Central memory CD4-positive, alpha-beta T cell (primary cell): Measurements from ENCODE around the gene MAML3.

ENCODE experiments used
- DNase-seq: peaks from one replicate; pipeline ENCODE4 v3.0.0; 2022

MAML3 gene

DNA sequence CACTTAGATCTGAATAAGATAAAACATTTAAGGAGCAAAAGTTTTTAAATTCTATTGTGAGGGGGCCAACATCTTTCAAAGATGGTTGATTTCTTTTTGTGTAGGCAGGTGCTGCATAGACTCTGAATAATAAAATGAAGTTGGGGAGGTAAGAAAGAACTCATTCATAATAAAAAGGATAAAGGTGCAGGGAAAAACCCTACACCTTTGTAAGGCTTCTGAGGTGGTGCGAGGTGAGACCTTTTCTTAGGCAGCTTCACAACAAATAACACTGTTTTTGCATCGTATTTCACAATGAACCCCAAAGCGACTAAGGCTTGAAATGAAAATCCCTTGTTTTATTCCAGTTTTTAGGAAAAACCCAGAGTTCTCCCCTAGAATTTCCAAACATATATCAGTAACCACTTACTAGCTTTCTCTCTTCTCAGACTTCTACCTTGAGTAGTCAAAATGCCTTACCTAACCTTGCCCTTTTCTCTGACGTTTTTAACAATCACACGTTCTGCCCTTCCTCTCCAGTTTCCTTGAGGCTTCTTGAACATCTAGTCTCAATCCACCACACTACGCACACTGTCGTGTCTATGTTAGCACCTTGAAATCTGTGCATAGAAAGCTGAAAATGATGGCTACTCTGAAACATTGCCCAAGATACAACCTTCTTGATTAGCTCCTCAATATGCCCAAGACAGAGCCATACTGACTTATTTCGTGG, 30.2 kb downstream of the MAML3 start:
- DNase-seq, result no peak

GRCh38 chr4:140122891-140123290, 31.1 kb downstream of the MAML3 start:
- DNase-seq, result no peak

GRCh38 chr4:140121646-140122045, 32.3 kb downstream of the MAML3 start:
- DNase-seq, result no peak

- DNase-seq, result no peak
Measured at GRCh38 chr4:140118931-140119640, 34.9 kb downstream of the MAML3 start.

- no peak for DNase-seq
Measured at GRCh38 chr4:140117947-140118346, 36.0 kb downstream of the MAML3 start.

GRCh38 chr4:140116442-140117104, 37.4 kb downstream of the MAML3 start:
- no peak for DNase-seq

- DNase-seq, result no peak
Measured at GRCh38 chr4:140115140-140115539, 38.8 kb downstream of the MAML3 start.

GRCh38 chr4:140113653-140114052, 40.3 kb downstream of the MAML3 start:
- no peak for DNase-seq

DNA sequence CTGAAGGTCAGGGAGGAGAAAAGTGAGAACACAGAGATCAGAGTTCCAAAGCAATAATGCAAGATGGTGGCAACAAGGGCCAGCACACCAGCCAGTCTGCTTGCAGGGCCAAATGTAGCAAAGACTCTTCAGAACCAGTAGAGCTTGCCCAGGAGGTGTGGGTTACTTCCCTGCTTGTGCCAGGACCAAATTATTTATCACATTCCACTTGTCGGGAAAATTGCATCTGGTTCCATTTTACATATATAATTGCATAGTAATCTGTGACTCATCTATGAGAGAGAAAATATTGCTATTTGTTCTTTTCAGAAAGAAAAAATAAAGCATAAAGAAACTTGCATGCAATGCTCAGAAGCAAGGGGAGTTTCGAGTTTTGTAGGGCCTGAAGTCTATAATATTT, 41.4 kb downstream of the MAML3 start:
- DNase-seq, result no peak

DNA sequence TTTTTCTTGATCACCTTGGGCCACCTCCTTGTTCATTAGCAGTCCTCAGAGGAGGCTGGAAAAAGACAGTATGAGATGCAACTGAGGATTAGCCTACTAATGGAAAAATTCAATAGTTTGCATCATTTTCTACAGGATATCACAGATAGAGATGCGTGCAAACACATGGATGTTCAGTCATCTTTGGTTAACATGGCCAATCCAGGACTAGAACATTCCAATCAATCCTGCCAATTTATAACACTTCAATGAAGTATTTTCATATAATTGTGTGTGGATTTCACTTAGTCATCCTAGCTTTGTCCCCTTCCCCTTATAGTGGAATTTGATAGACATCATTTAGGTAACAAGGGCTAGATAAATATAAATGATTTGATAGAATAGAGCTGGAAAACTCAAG, 42.7 kb downstream of the MAML3 start:
- DNase-seq, result no peak

GRCh38 chr4:140110542-140111215, 43.3 kb downstream of the MAML3 start:
- DNase-seq, result no peak

- no peak for DNase-seq
Measured at GRCh38 chr4:140109737-140110136, 44.2 kb downstream of the MAML3 start.

DNA sequence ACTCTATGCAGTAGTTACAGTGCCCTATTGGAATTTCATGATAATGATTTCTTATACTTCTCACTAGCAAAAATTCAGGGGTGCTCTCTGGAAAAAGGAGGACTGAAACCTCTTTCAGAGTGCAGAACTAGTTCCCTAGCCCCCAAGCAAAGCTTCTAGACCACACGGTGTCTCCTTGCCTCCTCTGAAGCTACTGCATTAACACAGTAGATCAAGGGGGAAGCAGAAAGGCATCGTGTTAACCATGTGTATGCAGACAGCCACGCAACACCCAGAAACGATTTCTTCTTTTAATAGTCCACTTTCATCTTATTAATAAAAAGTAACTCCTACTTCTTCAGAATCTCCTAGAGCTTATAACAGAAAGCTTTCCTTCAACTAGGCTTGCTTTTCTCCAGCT, 44.7 kb downstream of the MAML3 start:
- DNase-seq, result no peak

DNA sequence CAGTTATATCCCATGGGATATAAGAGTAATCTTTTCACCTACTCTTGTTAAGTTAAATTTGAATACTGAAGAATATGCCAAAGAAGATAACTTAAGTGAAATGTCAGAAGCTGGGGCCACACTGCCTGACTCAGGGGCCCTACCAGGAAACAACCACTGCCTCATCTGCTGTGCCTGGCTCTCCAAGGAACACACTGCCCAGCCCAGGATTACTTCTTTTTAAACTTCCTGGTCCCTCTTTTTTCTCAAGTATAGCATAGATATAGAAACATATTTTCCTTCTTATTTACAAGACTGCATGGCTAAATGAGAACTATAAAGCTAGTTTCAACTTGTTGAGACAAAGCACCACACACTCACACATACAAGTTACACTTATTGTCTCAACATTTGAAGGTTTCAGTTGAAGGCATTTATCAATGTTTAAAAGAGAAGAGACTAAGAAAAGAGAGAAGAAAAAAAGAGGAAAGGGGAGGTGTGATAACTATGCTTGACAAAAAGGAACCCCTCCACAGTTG, 45.2 kb downstream of the MAML3 start:
- DNase-seq, result no peak

DNA sequence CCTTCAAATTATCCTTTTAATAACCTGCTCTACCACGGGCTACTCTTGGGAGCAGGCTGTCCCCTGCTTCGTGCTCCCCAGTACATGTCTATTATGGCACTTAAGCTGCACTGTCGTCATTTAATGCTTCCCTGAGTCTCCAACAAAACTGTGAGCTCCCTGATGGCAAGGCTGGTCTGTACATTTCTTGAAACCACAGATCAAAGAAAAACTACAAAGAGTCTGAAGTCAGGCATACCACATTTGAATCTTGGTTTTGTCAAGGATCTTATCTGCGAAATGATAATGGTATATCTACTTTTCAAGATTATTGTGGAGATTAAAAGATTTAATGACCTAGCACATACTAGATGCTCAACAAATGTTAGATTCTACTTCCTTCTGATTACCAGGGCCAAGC, 45.7 kb downstream of the MAML3 start:
- no peak for DNase-seq

- DNase-seq, result no peak
Measured at GRCh38 chr4:140106289-140106844, 47.6 kb downstream of the MAML3 start.

- DNase-seq, result no peak
Measured at GRCh38 chr4:140105436-140105835, 48.5 kb downstream of the MAML3 start.

DNA sequence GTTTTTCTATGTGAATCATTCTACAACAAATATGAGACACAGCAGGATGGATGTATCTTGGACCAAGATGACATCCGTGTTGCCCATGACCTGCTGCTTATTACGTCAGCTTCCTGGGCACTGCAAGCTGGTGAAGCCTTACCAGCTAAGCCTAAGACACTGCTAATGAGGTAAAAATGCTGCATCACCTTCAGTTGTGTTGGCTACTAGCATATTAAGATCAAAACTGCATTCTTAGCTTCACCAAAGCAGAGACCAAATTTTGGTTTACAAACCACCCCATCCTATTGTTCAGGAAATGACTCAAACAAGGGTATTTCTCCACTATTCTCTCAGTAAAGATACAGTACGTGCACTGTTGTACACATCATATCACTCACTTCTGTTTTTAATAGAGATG, 50.3 kb downstream of the MAML3 start:
- DNase-seq, result peak; percentile 10

DNA sequence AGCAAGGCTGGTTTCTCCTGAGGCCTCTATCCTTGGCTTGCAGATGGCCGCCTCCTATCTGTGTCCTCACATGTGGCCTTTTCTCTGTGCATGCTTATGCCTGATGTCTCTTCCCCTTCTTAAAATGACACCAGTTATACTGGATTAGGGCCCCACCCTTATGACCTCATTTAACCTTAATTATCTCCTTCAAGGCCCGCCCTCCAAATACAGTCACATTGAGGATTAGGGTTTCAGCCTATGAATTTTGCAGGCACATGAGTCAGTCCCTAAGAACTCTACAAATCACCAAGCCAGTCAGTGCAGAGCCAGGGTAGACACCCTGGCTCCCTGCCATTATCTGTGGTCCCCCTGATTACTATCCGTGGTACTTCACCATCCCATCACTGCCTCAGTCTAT, 51.6 kb downstream of the MAML3 start:
- DNase-seq, result no peak

DNA sequence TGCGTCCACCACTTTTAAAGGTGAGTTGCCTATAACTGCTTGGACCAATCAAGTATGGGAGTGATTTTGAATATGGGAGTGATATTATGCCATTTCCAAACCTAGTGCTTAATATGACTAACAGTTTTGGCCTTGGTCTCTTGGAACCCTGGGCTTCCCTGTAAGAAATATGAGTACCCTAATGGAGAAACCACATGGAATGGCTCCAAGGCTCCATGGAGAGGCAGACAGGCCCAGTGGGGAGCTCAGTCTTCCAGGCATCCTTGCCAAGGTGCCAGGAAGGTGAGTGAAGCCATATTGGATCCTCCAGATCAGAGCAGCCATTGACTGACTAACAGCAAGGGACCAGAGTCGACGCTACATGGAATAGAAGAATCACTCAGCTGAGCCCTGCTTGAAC, 53.2 kb downstream of the MAML3 start:
- DNase-seq, result no peak

DNA sequence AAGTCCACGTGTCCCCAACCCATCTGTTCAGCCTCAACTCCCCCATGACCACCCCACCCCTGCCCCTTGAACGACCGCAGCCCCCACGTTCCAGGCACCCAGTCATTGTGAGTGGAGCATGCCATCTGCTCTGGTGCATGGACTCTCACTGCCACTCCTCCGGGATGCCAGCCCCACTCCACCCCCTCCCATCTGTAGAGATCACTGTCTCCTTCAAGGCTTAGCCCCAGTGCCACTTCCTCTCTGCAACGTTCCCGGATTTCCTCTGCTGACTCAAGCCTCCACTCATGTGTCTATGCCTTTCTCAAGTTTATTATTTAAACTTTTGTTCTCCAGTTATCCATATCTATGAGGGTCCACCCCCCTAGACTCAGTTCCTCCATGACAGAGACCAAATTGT, 54.0 kb downstream of the MAML3 start:
- DNase-seq, result no peak

DNA sequence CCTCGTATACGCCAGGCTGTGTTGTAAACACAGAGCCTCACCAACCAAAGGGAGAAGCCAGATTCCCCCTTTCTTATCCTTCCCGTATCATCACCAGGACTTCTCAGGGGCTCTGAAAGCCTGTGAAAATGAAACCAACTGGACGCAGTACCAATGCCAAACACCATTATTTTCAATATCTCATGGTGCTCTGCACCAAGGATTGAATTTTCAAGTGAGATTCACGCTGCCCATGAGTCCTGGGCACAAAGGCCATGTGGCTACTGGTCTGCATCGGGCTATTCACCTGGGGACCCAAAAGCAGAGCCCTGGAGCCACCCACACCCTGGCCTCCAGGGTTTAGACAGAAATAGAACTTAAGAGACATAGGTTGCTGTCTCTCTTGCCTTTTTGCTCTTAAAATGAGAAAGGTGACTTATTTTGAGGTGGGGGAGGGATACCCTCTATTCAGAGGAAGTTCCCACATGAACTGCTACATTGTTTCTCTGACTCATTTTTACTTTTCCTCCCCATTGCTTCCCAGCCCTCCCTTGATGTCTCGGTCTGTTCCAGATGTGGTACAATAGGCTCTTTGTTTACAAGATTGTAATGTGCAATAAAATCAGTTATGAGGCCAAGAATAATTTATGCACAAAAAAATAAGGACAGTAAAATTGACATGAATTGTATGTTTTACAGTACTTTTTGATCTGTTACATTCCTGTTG, 55.4 kb downstream of the MAML3 start:
- no peak for DNase-seq
